Glomerular visceral epithelial cell (primary cell): Measurements from ENCODE around the gene PPFIA4.

Experiments
- DNase-seq: peaks from one replicate; pipeline ENCODE4 v3.0.0-alpha.2; 2016; ENCODE audit errors: extremely low spot score

The PPFIA4 gene

DNA sequence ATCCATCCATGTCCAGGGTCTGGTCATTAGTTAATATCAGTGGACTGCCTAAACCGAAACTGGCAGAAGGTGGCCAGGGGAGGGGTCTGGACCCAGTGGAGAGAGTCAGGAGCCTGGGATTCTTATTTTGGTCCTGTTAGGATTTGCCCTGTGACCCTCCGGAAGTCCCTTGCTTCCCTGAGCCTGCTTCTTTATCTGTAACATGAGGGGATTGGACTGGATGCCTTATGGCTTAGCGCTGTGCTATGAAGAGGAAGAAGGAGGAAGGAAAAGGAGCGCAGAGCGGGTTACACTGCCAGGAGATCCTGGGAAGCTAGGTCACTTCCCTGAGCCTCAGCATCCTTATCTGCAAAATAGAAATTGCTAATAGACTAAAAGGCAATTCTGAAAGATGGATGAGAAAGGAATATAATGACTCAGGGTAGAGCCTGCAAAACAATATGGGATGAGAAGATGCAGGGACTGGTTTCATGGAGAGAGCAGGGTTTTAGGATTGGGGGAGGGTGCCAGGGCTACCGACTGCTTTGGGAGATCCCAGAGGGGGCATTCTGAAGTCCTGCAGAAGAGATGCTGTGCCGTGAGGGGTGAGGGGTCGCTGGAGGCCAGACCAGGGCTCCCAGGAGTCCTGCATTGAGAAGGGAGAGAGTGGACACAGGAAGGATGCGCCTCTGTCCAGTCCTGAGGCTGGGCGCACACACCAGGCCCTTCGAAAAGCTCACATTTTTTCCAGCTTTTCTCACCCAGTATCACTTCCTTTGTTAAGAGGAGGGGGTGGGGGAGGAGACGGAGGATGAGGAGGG, 100.8 kb downstream of the PPFIA4 start:
- DNase-seq, result no peak

DNA sequence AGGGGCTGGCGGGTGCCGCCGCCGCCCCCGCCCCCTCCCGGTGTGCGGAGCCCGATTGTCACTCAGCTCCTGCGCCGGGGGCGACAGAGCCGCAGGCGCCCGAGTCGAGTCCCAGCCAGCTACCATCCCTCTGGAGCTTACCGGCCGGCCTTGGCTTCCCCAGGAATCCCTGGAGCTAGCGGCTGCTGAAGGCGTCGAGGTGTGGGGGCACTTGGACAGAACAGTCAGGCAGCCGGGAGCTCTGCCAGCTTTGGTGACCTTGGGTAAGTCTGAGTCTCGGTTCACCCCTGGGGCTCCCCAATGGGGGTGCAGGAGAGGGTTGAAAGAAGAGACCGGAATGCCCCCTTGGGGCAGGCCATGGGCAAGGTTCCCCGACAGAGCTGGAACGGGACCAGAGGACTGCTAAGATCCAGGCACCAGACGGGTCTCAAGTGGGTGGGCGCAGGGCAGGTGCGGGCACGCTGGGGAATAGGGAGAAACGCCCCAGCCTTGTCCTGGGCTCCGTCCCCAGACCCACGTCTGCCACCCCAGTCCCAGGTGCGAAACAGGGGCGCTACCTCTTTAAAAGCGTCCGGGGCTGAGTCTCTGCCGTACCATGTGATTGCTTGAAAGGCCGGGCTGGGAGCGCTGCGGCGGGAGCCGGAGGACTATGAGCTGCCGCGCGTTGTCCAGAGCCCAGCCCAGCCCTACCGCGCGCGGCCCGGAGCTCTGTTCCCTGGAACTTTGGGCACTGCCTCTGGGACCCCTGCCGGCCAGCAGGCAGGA, 101.6 kb downstream of the PPFIA4 start, which contains the start of gene ADORA1:
Gene ADORA1, plus strand, starts transcription at position 61 of the 765 bp plus-strand sequence. CDS start 1,116 bp downstream, outside the sequence.
- peak; percentile 73 for DNase-seq

DNA sequence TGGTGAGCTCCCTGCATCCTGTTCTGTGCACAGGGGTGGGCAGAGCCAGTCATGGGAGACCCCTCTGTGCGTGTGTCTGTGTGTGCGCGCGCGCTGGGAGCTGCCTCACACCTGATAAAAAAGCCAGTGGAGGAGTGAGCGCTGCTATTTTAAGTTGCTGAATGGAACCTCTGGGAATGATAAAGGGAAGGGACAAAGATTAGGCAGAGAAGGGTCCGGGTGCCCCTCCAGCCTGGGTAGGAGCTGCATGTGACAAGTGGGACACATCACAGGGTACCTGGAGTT, 102.1 kb downstream of the PPFIA4 start:
- no peak for DNase-seq
